GM18951 (cell line): ENCODE measurements around the gene SULT4A1.

ENCODE experiments used
- POLR2A ChIP-seq: IDR thresholded peaks from 4 replicates; pipeline ENCODE4 v1.6.1; 2011; ENCODE audit warnings: mild to moderate bottlenecking; ENCODE audit not compliant: insufficient read length, insufficient read depth; ENCODE audit errors: extremely low read depth
- in situ Hi-C: fragments of 300-500 bp; cut with MboI; formaldehyde crosslinking; loops from one replicate; pipeline ENCODE4 v1.12.0; 2022; ENCODE audit warnings: low sequenced_read_pairs, mixed read lengths, inconsistent platforms; ENCODE audit not compliant: unreplicated experiment

The SULT4A1 gene

GRCh38 chr22:43840851-43841250 is 21.5 kb downstream of the SULT4A1 start:
- no peak for TF ChIP-seq POLR2A
- in situ Hi-C loops, result no loop called here

- TF ChIP-seq POLR2A, result no peak
- in situ Hi-C loops, result no loop called here
These were observed 21.9 kb downstream of the SULT4A1 start for GRCh38 chr22:43840431-43840830.

GRCh38 chr22:43839781-43840180 is 22.5 kb downstream of the SULT4A1 start:
- in situ Hi-C loops, result no loop called here
- TF ChIP-seq POLR2A, result no peak

- in situ Hi-C loops, result no loop called here
- TF ChIP-seq POLR2A, result no peak
These were observed 23.6 kb downstream of the SULT4A1 start for GRCh38 chr22:43838571-43839307.

GRCh38 chr22:43838161-43838560 is 24.2 kb downstream of the SULT4A1 start:
- in situ Hi-C loops, result no loop called here
- no peak for TF ChIP-seq POLR2A

- in situ Hi-C loops, result no loop called here
- TF ChIP-seq POLR2A, result no peak
These were observed 24.6 kb downstream of the SULT4A1 start for GRCh38 chr22:43837666-43838065.

GRCh38 chr22:43835736-43836135 is 26.6 kb downstream of the SULT4A1 start:
- in situ Hi-C loops, result no loop called here
- TF ChIP-seq POLR2A, result no peak

- no peak for TF ChIP-seq POLR2A
- in situ Hi-C loops, result no loop called here
These were observed 27.1 kb downstream of the SULT4A1 start for GRCh38 chr22:43835166-43835565.

GRCh38 chr22:43833286-43834240 is 28.8 kb downstream of the SULT4A1 start:
- TF ChIP-seq POLR2A, result no peak
- in situ Hi-C loops, result no loop called here

- no peak for TF ChIP-seq POLR2A
- in situ Hi-C loops, result no loop called here
These were observed 29.7 kb downstream of the SULT4A1 start for GRCh38 chr22:43832393-43833265.

GRCh38 chr22:43831561-43832392 is 30.5 kb downstream of the SULT4A1 start:
- in situ Hi-C loops, result no loop called here

GRCh38 chr22:43830931-43831560 is 31.3 kb downstream of the SULT4A1 start:
- in situ Hi-C loops, result no loop called here
- no peak for TF ChIP-seq POLR2A

More at GRCh38 chr22:43831561-43832392, 30.5 kb downstream of the SULT4A1 start:
- no peak for TF ChIP-seq POLR2A
